ENCODE data around the gene ADGRL3.
"Not testable (repeated sequence)": the region's sequence is repeated elsewhere in the genome, so short reads cannot be mapped to it uniquely, and the experiment has no call there.

The ADGRL3 gene

GRCh38 chr4:61493470-61493869 is 293.3 kb downstream of the ADGRL3 start:
- no peak for DNase-seq (ENCODE audit: low read depth)

- no peak for DNase-seq (ENCODE audit: low read depth)
Measured at GRCh38 chr4:61500883-61501282, 300.8 kb downstream of the ADGRL3 start.

- DNase-seq (ENCODE audit: low read depth), result no peak
Measured at GRCh38 chr4:61501812-61502211, 301.7 kb downstream of the ADGRL3 start.

- no peak for DNase-seq (ENCODE audit: low read depth)
Measured at GRCh38 chr4:61505773-61506685, 305.9 kb downstream of the ADGRL3 start.

- no peak for DNase-seq (ENCODE audit: low read depth)
Measured at GRCh38 chr4:61507091-61507490, 307.0 kb downstream of the ADGRL3 start.

- DNase-seq (ENCODE audit: low read depth), result not testable (repeated sequence)
Measured at GRCh38 chr4:61509721-61510241, 309.7 kb downstream of the ADGRL3 start.

- DNase-seq (ENCODE audit: low read depth), result no peak
Measured at GRCh38 chr4:61511716-61512488, 311.8 kb downstream of the ADGRL3 start.

GRCh38 chr4:61514991-61515390 is 314.9 kb downstream of the ADGRL3 start:
- no peak for DNase-seq (ENCODE audit: low read depth)

GRCh38 chr4:61517144-61517543 is 317.0 kb downstream of the ADGRL3 start:
- DNase-seq (ENCODE audit: low read depth), result no peak

- DNase-seq (ENCODE audit: low read depth), result no peak
Measured at GRCh38 chr4:61520166-61520565, 320.0 kb downstream of the ADGRL3 start.

GRCh38 chr4:61520681-61521160 is 320.6 kb downstream of the ADGRL3 start:
- no peak for DNase-seq (ENCODE audit: low read depth)

GRCh38 chr4:61521451-61521850 is 321.3 kb downstream of the ADGRL3 start:
- DNase-seq (ENCODE audit: low read depth), result no peak

- DNase-seq (ENCODE audit: low read depth), result no peak
Measured at GRCh38 chr4:61522312-61522711, 322.2 kb downstream of the ADGRL3 start.

- no peak for DNase-seq (ENCODE audit: low read depth)
Measured at GRCh38 chr4:61527888-61528287, 327.8 kb downstream of the ADGRL3 start.

- no peak for DNase-seq (ENCODE audit: low read depth)
Measured at GRCh38 chr4:61528595-61528994, 328.5 kb downstream of the ADGRL3 start.

- no peak for DNase-seq (ENCODE audit: low read depth)
Measured at GRCh38 chr4:61531188-61531587, 331.1 kb downstream of the ADGRL3 start.

- DNase-seq (ENCODE audit: low read depth), result no peak
Measured at GRCh38 chr4:61532336-61533000, 332.3 kb downstream of the ADGRL3 start.

- DNase-seq (ENCODE audit: low read depth), result no peak
Measured at GRCh38 chr4:61533140-61533539, 333.0 kb downstream of the ADGRL3 start.

- DNase-seq (ENCODE audit: low read depth), result no peak
Measured at GRCh38 chr4:61540944-61541343, 340.8 kb downstream of the ADGRL3 start.

- DNase-seq (ENCODE audit: low read depth), result no peak
Measured at GRCh38 chr4:61541459-61541858, 341.3 kb downstream of the ADGRL3 start.

- DNase-seq (ENCODE audit: low read depth), result no peak
Measured at GRCh38 chr4:61543976-61544375, 343.9 kb downstream of the ADGRL3 start.

GRCh38 chr4:61545902-61546480 is 345.9 kb downstream of the ADGRL3 start:
- no peak for DNase-seq (ENCODE audit: low read depth)

All from activated T-helper 1 cell treated with Interleukin-2 at 50 U/mL for 16 hours (primary cell).